Endothelial cell of umbilical vein (primary cell): ENCODE data around the gene POLR2J. TPM values are rescaled to one million over a fixed set of nuclear protein-coding genes. Genes with fewer than 3 reads are reported as not detected.

Experiments used
- BruUV-seq: library from RNA; stranded (reverse); fragments of 400-500 nt; replicated peaks from 2 replicates; lab custom pipeline; 2021; lab: Mats Ljungman, UMichigan
- CTCF ChIA-PET: fragments of 300-600, 350-600 bp; sonication (Branson Sonifier 250); formaldehyde crosslinking; loops from one replicate; lab custom pipeline; 2021; ENCODE audit warnings: antibody characterized with exemption, inconsistent platforms; lab: Charles Lee
- POLR2A ChIA-PET: fragments of 300-600, 350-600 bp; sonication (Branson Sonifier 250); formaldehyde crosslinking; loops from one replicate; lab custom pipeline; 2021; ENCODE audit warnings: antibody characterized with exemption, inconsistent platforms; lab: Charles Lee
- DNase-seq: peaks from one replicate; pipeline ENCODE4 v3.0.0-alpha.2; 2011; ENCODE audit warnings: low read depth, low spot score
- FAIRE-seq: peaks from 2 replicates; lab custom pipeline; 2011; peaks lifted over from hg19 to GRCh38; lab: Jason Lieb, UNC
- H2AFZ ChIP-seq: 2 replicates; pipeline ENCODE4 v1.6.0; 2012; ENCODE audit warnings: low read depth, low read length, control low read depth, inconsistent platforms
- H3K27ac ChIP-seq: 2 replicates; pipeline ENCODE4 v1.5.1; 2011; ENCODE audit warnings: low read depth, mild to moderate bottlenecking, control low read depth, low read length, moderate library complexity; ENCODE audit not compliant: insufficient read depth
- H3K27me3 ChIP-seq, 2 experiments: 2 replicates each; pipeline versions ENCODE4 v1.6.0 to v1.6.1; 2011; ENCODE audit warnings: low read length in 2 of 2, mixed read lengths in 1 of 2; ENCODE audit not compliant: control insufficient read depth in 2 of 2, insufficient read depth in 2 of 2
- H3K36me3 ChIP-seq, 2 experiments: 2 replicates in 1 of 2; 3 replicates in 1 of 2; pipeline ENCODE4 v1.5.1; 2011; ENCODE audit warnings: low read length in 2 of 2, mild to moderate bottlenecking in 1 of 2, moderate library complexity in 1 of 2; ENCODE audit not compliant: control insufficient read depth in 2 of 2, insufficient read depth in 2 of 2; ENCODE audit errors: extremely low read depth in 1 of 2
- H3K4me1 ChIP-seq: 3 replicates; pipeline ENCODE4 v1.5.1; 2011; ENCODE audit warnings: mild to moderate bottlenecking, low read length; ENCODE audit not compliant: control insufficient read depth, insufficient read depth; ENCODE audit errors: extremely low read depth
- H3K4me2 ChIP-seq: 2 replicates; pipeline ENCODE4 v1.6.1; 2011; ENCODE audit warnings: low read length, control low read depth, mixed read lengths; ENCODE audit not compliant: insufficient read depth
- H3K4me3 ChIP-seq, 3 experiments: fragments of 200-600 bp in 1 of 3; sonication (generic), shearing (Covaris generic) in 1 of 3; replicated peaks in 1 of 3; 2 replicates each; pipeline ENCODE4 v1.5.1; 2011 to 2016; ENCODE audit warnings: control low read depth in 3 of 3, low read length in 3 of 3, mild to moderate bottlenecking in 2 of 3, inconsistent platforms in 1 of 3, low read depth in 1 of 3, moderate library complexity in 1 of 3; ENCODE audit not compliant: insufficient read depth in 1 of 3
- H3K79me2 ChIP-seq: 2 replicates; pipeline ENCODE4 v1.6.0; 2012; ENCODE audit warnings: low read length, inconsistent platforms; ENCODE audit not compliant: control insufficient read depth, insufficient read depth
- H3K9ac ChIP-seq: replicated peaks from 2 replicates; pipeline ENCODE3; 2011; ENCODE audit warnings: low read length, control low read depth; ENCODE audit not compliant: insufficient read depth; ENCODE audit errors: extremely low read depth
- H3K9me1 ChIP-seq: replicated peaks from 3 replicates; pipeline ENCODE4 v1.6.0; 2011; ENCODE audit warnings: mild to moderate bottlenecking, low read length; ENCODE audit not compliant: control insufficient read depth, insufficient read depth; ENCODE audit errors: extremely low read depth
- H3K9me3 ChIP-seq: replicated peaks from 2 replicates; pipeline ENCODE4 v1.5.1; 2012; ENCODE audit warnings: low read length, inconsistent platforms; ENCODE audit not compliant: control insufficient read depth, insufficient read depth
- H4K20me1 ChIP-seq: replicated peaks from 2 replicates; pipeline ENCODE3; 2011; ENCODE audit warnings: mild to moderate bottlenecking, low read length; ENCODE audit not compliant: control insufficient read depth, insufficient read depth; ENCODE audit errors: extremely low read depth
- CTCF ChIP-seq, 2 donors: IDR thresholded peaks; 1 replicate in 1 of 2; 2 replicates in 1 of 2; pipeline ENCODE4 v1.5.1; 2011; ENCODE audit warnings: low read length in 2 of 2, mild to moderate bottlenecking in 2 of 2, moderate library complexity in 2 of 2, control low read depth in 1 of 2, inconsistent platforms in 1 of 2, low read depth in 1 of 2; ENCODE audit not compliant: insufficient read depth in 1 of 2; ENCODE audit errors: extremely low read depth in 1 of 2
- EZH2 ChIP-seq: IDR thresholded peaks from 2 replicates; pipeline ENCODE4 v1.6.1; 2012; ENCODE audit warnings: borderline replicate concordance, low read depth, mild to moderate bottlenecking, moderate library complexity, low read length, inconsistent platforms; ENCODE audit not compliant: severe bottlenecking
- FOS ChIP-seq: IDR thresholded peaks from 2 replicates; pipeline ENCODE4 v1.6.1; 2011; ENCODE audit warnings: mild to moderate bottlenecking, low read length, moderate library complexity, borderline replicate concordance; ENCODE audit not compliant: insufficient read depth
- GATA2 ChIP-seq: IDR thresholded peaks from 2 replicates; pipeline ENCODE4 v1.7.0; 2011; ENCODE audit warnings: low read depth, mild to moderate bottlenecking, moderate library complexity, mixed read lengths, low read length; ENCODE audit not compliant: insufficient read length, insufficient read depth
- JUN ChIP-seq: IDR thresholded peaks from 2 replicates; pipeline ENCODE4 v1.6.1; 2011; ENCODE audit warnings: borderline replicate concordance, low read depth; ENCODE audit not compliant: insufficient read length, insufficient read depth
- MAX ChIP-seq: IDR thresholded peaks from 2 replicates; pipeline ENCODE4 v1.6.1; 2011; ENCODE audit not compliant: insufficient read depth, insufficient read length
- MYC ChIP-seq: IDR thresholded peaks from one replicate; pipeline ENCODE4 v1.6.1; 2011; ENCODE audit warnings: mild to moderate bottlenecking, low read depth, low read length
- POLR2A ChIP-seq: IDR thresholded peaks from 2 replicates; pipeline ENCODE4 v1.6.1; 2012; ENCODE audit warnings: low read depth, mild to moderate bottlenecking, control low read depth, low read length
- POLR2AphosphoS5 ChIP-seq: IDR thresholded peaks from 2 replicates; pipeline ENCODE4 v1.6.1; 2012; ENCODE audit warnings: low read depth, mild to moderate bottlenecking, control low read depth, low read length, moderate library complexity; ENCODE audit not compliant: insufficient read depth
- dilution Hi-C: fragments of 300-500 bp; cut with MboI; formaldehyde crosslinking; loops from one replicate; pipeline ENCODE4 v1.15.0; 2019; ENCODE audit warnings: low sequenced_read_pairs; ENCODE audit not compliant: extremely low pct_ligation_motif_present
- intact Hi-C: fragments of 100-400 bp; cut with micrococcal nuclease; formaldehyde crosslinking; loops from one replicate; pipeline ENCODE4 v1.10.0; 2022
- polyA plus RNA-seq, 4 experiments: library from polyadenylated mRNA; depleted of rRNA in 3 of 4; stranded (reverse) in 3 of 4; unstranded in 1 of 4; fragments of >200 nt; gene quantifications; 2 replicates each; pipeline versions ENCODE4 v1.2.1 to v1.2.3, GENCODE V29; 2011 to 2012; ENCODE audit warnings: missing spikeins in 1 of 4
- total RNA-seq: library from RNA; stranded (reverse); gene quantifications from 2 replicates; pipeline ENCODE4 v1.2.3, GENCODE V29; 2021

POLR2J gene
- total and polyA plus RNA-seq, 2 donors (not counting 3 experiments of a cell fraction or from before 2014, with no cell fraction given): 48.7 to 93.6 TPM

- no peak for TF ChIP-seq POLR2AphosphoS5
- TF ChIP-seq JUN: no peak
- no peak for TF ChIP-seq GATA2
- no peak for TF ChIP-seq CTCF (IDR thresholded peaks at IDR 0.05; ENCODE audit: extremely low read depth in 1 of 2, insufficient read depth in 1 of 2, low read depth in 1 of 2, low read length in 2 of 2)
- no peak for TF ChIP-seq POLR2A
- TF ChIP-seq MAX: no peak
- TF ChIP-seq EZH2: no peak
- no peak for TF ChIP-seq FOS
- TF ChIP-seq MYC: no peak
- H3K9me1 ChIP-seq: no peaks in the 10 kb centered on the region
- no peaks in the 10 kb centered on the region for H4K20me1 ChIP-seq
- intact Hi-C loops: loop anchor here (1.0 kb wide), 1 partner anchor 32 kb away; the partner anchor contains the start of genes ALKBH4 and LRWD1
- H3K4me2 ChIP-seq: peak overlapping the region; percentile 36
- no TSS peak for BruUV-seq
- dilution Hi-C loops: no loop called here
- no peaks in the 10 kb centered on the region for H3K9me3 ChIP-seq
- DNase-seq (no peak), FAIRE-seq (peak; percentile 40)
- POLR2A ChIA-PET: no interaction called here
- CTCF ChIA-PET: interaction anchor here (1.0 to 1.2 kb wide), 2 partner anchors 20 to 28 kb away, joined by 3 to 5 read pairs; no protein-coding TSS in a partner anchor
- H3K9ac ChIP-seq: peak overlapping the region; percentile 67
- peaks cover 19% of the 10 kb centered on the region for H3K79me2 ChIP-seq
- H3K4me3 ChIP-seq: peak overlapping the region; percentile 30 to 98 (median 59)
- peak overlapping the region; percentile 42 for H3K27ac ChIP-seq
- H3K27me3 ChIP-seq: no peaks in the 10 kb centered on the region
- H2AFZ ChIP-seq: peak overlapping the region; percentile 89
- no peaks in the 10 kb centered on the region for H3K36me3 ChIP-seq
- peaks cover 6% of the 10 kb centered on the region for H3K4me1 ChIP-seq
Measured at GRCh38 chr7:102432442-102433218, 46.1 kb downstream of the POLR2J start.
